IMR-90 (cell line): ENCODE results near the gene NYAP1. TPM values are rescaled to one million over a fixed set of nuclear protein-coding genes. Genes with fewer than 3 reads are reported as not detected.
A peak's percentile ranks its signal among the peaks of the same experiment; 100 is the strongest.

Experiments
- ATAC-seq: fragments of 200-7000 bp; cut with Tn5 transposase; 2 replicates; pipeline ENCODE4 v1.9.1; 2020; ENCODE audit warnings: low read depth, mild to moderate bottlenecking, moderate library complexity
- BruUV-seq: library from RNA; stranded (reverse); fragments of 400-500 nt; replicated peaks from 2 replicates; lab custom pipeline; 2021; lab: Mats Ljungman, UMichigan
- CTCF ChIA-PET: fragments of 300-600 bp; formaldehyde crosslinking; extraction: SDS; loops from one replicate; lab custom pipeline; 2021; ENCODE audit warnings: antibody characterized with exemption; lab: Yijun Ruan, JAX
- POLR2A ChIA-PET: fragments of 300-600 bp; sonication (Branson Sonifier 250); formaldehyde crosslinking; loops from one replicate; lab custom pipeline; 2022; ENCODE audit warnings: antibody characterized with exemption; ENCODE audit not compliant: unreplicated experiment; lab: Charles Lee
- DNase-seq: peaks from one replicate; pipeline ENCODE4 v3.0.0; 2013
- H2AFZ ChIP-seq: replicated peaks from 2 replicates; pipeline ENCODE3; 2013; ENCODE audit warnings: low read length, mild to moderate bottlenecking; ENCODE audit not compliant: poor library complexity
- H2AK5ac ChIP-seq: 2 replicates; pipeline ENCODE4 v1.6.1; 2013; ENCODE audit warnings: low read depth, low read length, inconsistent platforms
- H2AK9ac ChIP-seq: replicated peaks from 2 replicates; pipeline ENCODE3; 2013; ENCODE audit warnings: mild to moderate bottlenecking, low read depth, low read length, moderate library complexity; ENCODE audit not compliant: poor library complexity
- H2BK120ac ChIP-seq: 2 replicates; pipeline ENCODE4 v1.6.1; 2013; ENCODE audit warnings: low read depth, low read length, inconsistent platforms
- H2BK15ac ChIP-seq: 3 replicates; pipeline ENCODE4 v1.6.1; 2013; ENCODE audit warnings: low read depth, low read length, inconsistent platforms
- H2BK20ac ChIP-seq: 2 replicates; pipeline ENCODE4 v1.6.1; 2013; ENCODE audit warnings: low read depth, mild to moderate bottlenecking, inconsistent platforms, low read length, moderate library complexity
- H2BK5ac ChIP-seq: 2 replicates; pipeline ENCODE4 v1.6.1; 2013; ENCODE audit warnings: mild to moderate bottlenecking, low read depth, low read length, inconsistent platforms; ENCODE audit not compliant: poor library complexity, severe bottlenecking
- H3K14ac ChIP-seq: replicated peaks from 2 replicates; pipeline ENCODE4 v1.6.1; 2013; ENCODE audit warnings: low read depth, low read length, inconsistent platforms
- H3K18ac ChIP-seq: 2 replicates; pipeline ENCODE4 v1.6.1; 2013; ENCODE audit warnings: low read depth, low read length, control low read depth
- H3K23ac ChIP-seq: 2 replicates; pipeline ENCODE4 v1.6.1; 2013; ENCODE audit warnings: low read depth, low read length, inconsistent platforms
- H3K27ac ChIP-seq: 2 replicates; pipeline ENCODE4 v1.5.1; 2013; ENCODE audit warnings: mild to moderate bottlenecking, control low read depth, low read length; ENCODE audit not compliant: insufficient read depth
- H3K27me3 ChIP-seq: 2 replicates; pipeline ENCODE4 v1.6.1; 2013; ENCODE audit warnings: low read length; ENCODE audit not compliant: control insufficient read depth, insufficient read depth
- H3K36me3 ChIP-seq: 2 replicates; pipeline ENCODE4 v1.6.1; 2013; ENCODE audit warnings: low read length, mixed read lengths; ENCODE audit not compliant: control insufficient read depth, insufficient read depth
- H3K4ac ChIP-seq: 2 replicates; pipeline ENCODE4 v1.6.1; 2013; ENCODE audit warnings: low read depth, low read length, inconsistent platforms
- H3K4me1 ChIP-seq: 2 replicates; pipeline ENCODE4 v1.6.1; 2013; ENCODE audit warnings: low read length, mixed read lengths; ENCODE audit not compliant: control insufficient read depth, insufficient read depth
- H3K4me2 ChIP-seq: 2 replicates; pipeline ENCODE4 v1.6.1; 2013; ENCODE audit warnings: low read depth, mild to moderate bottlenecking, control low read depth, low read length, moderate library complexity
- H3K4me3 ChIP-seq: 2 replicates; pipeline ENCODE4 v1.5.1; 2013; ENCODE audit warnings: low read depth, mild to moderate bottlenecking, control low read depth, low read length, moderate library complexity; ENCODE audit not compliant: insufficient read depth
- H3K56ac ChIP-seq: 2 replicates; pipeline ENCODE4 v1.6.1; 2013; ENCODE audit warnings: low read length, inconsistent platforms; ENCODE audit not compliant: insufficient read depth; ENCODE audit errors: extremely low read depth
- H3K79me1 ChIP-seq, 2 experiments: 2 replicates each; pipeline ENCODE4 v1.6.1; 2013; ENCODE audit warnings: low read length in 2 of 2, inconsistent platforms in 1 of 2, low read depth in 1 of 2
- H3K9ac ChIP-seq: 2 replicates; pipeline ENCODE4 v1.6.1; 2013; ENCODE audit warnings: low read depth, low read length, control low read depth
- H3K9me1 ChIP-seq: 2 replicates; pipeline ENCODE4 v1.6.1; 2013; ENCODE audit warnings: low read length, inconsistent platforms; ENCODE audit not compliant: insufficient read depth
- H3K9me3 ChIP-seq: 2 replicates; pipeline ENCODE4 v1.6.1; 2013; ENCODE audit warnings: low read length; ENCODE audit not compliant: control insufficient read depth, insufficient read depth
- H4K20me1 ChIP-seq: 2 replicates; pipeline ENCODE4 v1.6.1; 2013; ENCODE audit warnings: low read length, inconsistent platforms; ENCODE audit not compliant: insufficient read depth
- H4K5ac ChIP-seq: 2 replicates; pipeline ENCODE4 v1.6.1; 2013; ENCODE audit warnings: mild to moderate bottlenecking, low read depth, low read length, control low read depth
- H4K8ac ChIP-seq, 2 experiments: 2 replicates each; pipeline ENCODE4 v1.6.1; 2013; ENCODE audit warnings: low read depth in 2 of 2, low read length in 2 of 2, control low read depth in 1 of 2, inconsistent platforms in 1 of 2
- H4K91ac ChIP-seq: 2 replicates; pipeline ENCODE4 v1.6.1; 2013; ENCODE audit warnings: low read depth, low read length, inconsistent platforms; ENCODE audit not compliant: insufficient read depth
- BHLHE40 ChIP-seq: fragments of 150-350 bp; IDR thresholded peaks from 2 replicates; pipeline ENCODE4 v1.6.1; 2016; ENCODE audit warnings: mild to moderate bottlenecking, low read depth, low read length
- CEBPB ChIP-seq: IDR thresholded peaks from 2 replicates; pipeline ENCODE4 v1.6.1; 2012; ENCODE audit warnings: low read depth, low read length, improper control_type of control experiment
- CHD1 ChIP-seq: IDR thresholded peaks from 2 replicates; pipeline ENCODE4 v1.6.1; 2012; ENCODE audit warnings: low read depth, low read length, improper control_type of control experiment
- FOS ChIP-seq: fragments of 150-350 bp; IDR thresholded peaks from 2 replicates; pipeline ENCODE4 v1.6.1; 2016; ENCODE audit warnings: low read depth, low read length
- MAFK ChIP-seq: IDR thresholded peaks from 2 replicates; pipeline ENCODE4 v1.6.1; 2012; ENCODE audit warnings: low read depth, low read length, improper control_type of control experiment
- MXI1 ChIP-seq: IDR thresholded peaks from 2 replicates; pipeline ENCODE4 v1.6.1; 2012; ENCODE audit warnings: low read depth, mild to moderate bottlenecking, low read length, moderate library complexity, borderline replicate concordance
- NFE2L2 ChIP-seq: fragments of 150-350 bp; IDR thresholded peaks from 2 replicates; pipeline ENCODE4 v1.6.1; 2016; ENCODE audit warnings: low read depth, mild to moderate bottlenecking, low read length
- RAD21 ChIP-seq: IDR thresholded peaks from 2 replicates; pipeline ENCODE4 v1.6.1; 2012; ENCODE audit warnings: low read length, improper control_type of control experiment
- RFX5 ChIP-seq: IDR thresholded peaks from 2 replicates; pipeline ENCODE4 v1.8.0; 2012; ENCODE audit warnings: low read depth, mild to moderate bottlenecking, low read length, moderate library complexity
- WGBS, 2 experiments: methylation state at CpG; one replicate each; pipeline versions ENCODE4 v1.1.5 to v1.1.7; 2013; ENCODE audit warnings: missing lambda C conversion rate in 2 of 2; ENCODE audit not compliant: insufficient read length in 1 of 2; ENCODE audit errors: extremely low coverage in 2 of 2; 5-methylcytosine and 5-hydroxymethylcytosine counted together
- dilution Hi-C: fragments of 300-500 bp; cut with HindIII; formaldehyde crosslinking; loops from one replicate; pipeline ENCODE4 v1.14.3; 2018; ENCODE audit warnings: low sequenced_read_pairs; ENCODE audit not compliant: unreplicated experiment
- in situ Hi-C: fragments of 300-500 bp; cut with MboI; formaldehyde crosslinking; loops from 3 replicates; pipeline ENCODE4 v1.14.3; 2019; ENCODE audit warnings: low sequenced_read_pairs, inconsistent platforms, mixed read lengths
- intact Hi-C: fragments of 100-400 bp; cut with micrococcal nuclease; formaldehyde crosslinking; loops from 2 replicates; pipeline ENCODE4 v1.10.0; 2022
- polyA plus RNA-seq, 3 experiments: library from polyadenylated mRNA; depleted of rRNA; stranded (reverse); fragments of >200 nt; gene quantifications; 2 replicates each; pipeline ENCODE4 v1.2.3, GENCODE V29; 2012; ENCODE audit warnings: low replicate concordance in 1 of 3
- total RNA-seq: library from RNA; depleted of rRNA; stranded (reverse); fragments of >200 nt; gene quantifications from 2 replicates; pipeline ENCODE4 v1.2.3, GENCODE V29; 2012
- TF ChIP-seq, protein P1 (sequence below): conservative IDR thresholded peaks from 2 replicates; pipeline ENCODE4 v1.5.1; 2012; ENCODE audit warnings: mild to moderate bottlenecking, low read depth, low read length, improper control_type of control experiment
- TF ChIP-seq, protein P2 (sequence below): fragments of 150-350 bp; IDR thresholded peaks from 2 replicates; pipeline ENCODE4 v1.6.1; 2016; ENCODE audit warnings: low read depth, mild to moderate bottlenecking, low read length, moderate library complexity, borderline replicate concordance
- TF ChIP-seq, protein P3 (sequence below): fragments of 150-350 bp; IDR thresholded peaks from 2 replicates; pipeline ENCODE4 v1.6.1; 2017; ENCODE audit warnings: mild to moderate bottlenecking, antibody characterized with exemption, low read length, low read depth

NYAP1 gene
- total and polyA plus RNA-seq, 2 of the 4 experiments (the other 2 are of a cell fraction): 0.18 to 1.3 TPM

- Histone ChIP-seq H3K14ac (peak overlapping the region; percentile 91), H4K8ac (peak overlapping the region; percentile 5 to 77; a peak in 3 of 4 replicates), H3K9ac (no peak overlapping the region), H2BK15ac (peak overlapping the region; percentile 60; the same call in 1 of the 3 replicates), H4K91ac (peak overlapping the region; percentile 44), H2BK120ac (peak overlapping the region; percentile 51), H3K9me1 (peaks cover 33% of the 10 kb centered on the region), H2AK9ac (peak overlapping the region; percentile 83), H3K4me2 (no peak overlapping the region), H3K18ac (peak overlapping the region; percentile 76), H2AK5ac (peak overlapping the region; percentile 70), H3K4me1 (peaks cover 26% of the 10 kb centered on the region), H3K4ac (peak overlapping the region; percentile 74), H3K36me3 (no peaks in the 10 kb centered on the region), H4K20me1 (no peaks in the 10 kb centered on the region), H2BK20ac (peak overlapping the region; percentile 38), H2AFZ (peak overlapping the region; percentile 83), H3K4me3 (no peak overlapping the region), H2BK5ac (peak overlapping the region; percentile 56), H3K23ac (peak overlapping the region; percentile 29; the same call in 1 of the 2 replicates), H3K56ac (no peak overlapping the region), H4K5ac (peak overlapping the region; percentile 94), H3K79me1 (peaks cover 0 to 10% of the 10 kb centered on the region in 2 experiments; a peak in 2 of 4 replicates), H3K9me3 (no peaks in the 10 kb centered on the region), H3K27me3 (no peaks in the 10 kb centered on the region), H3K27ac (peak overlapping the region; percentile 86)
- TF ChIP-seq RFX5: no peak
- TF ChIP-seq MXI1: no peak
- peak; percentile 83 for TF ChIP-seq CEBPB
- TF ChIP-seq RAD21: no peak
- no peak for TF ChIP-seq BHLHE40
- TF ChIP-seq, protein P1, sequence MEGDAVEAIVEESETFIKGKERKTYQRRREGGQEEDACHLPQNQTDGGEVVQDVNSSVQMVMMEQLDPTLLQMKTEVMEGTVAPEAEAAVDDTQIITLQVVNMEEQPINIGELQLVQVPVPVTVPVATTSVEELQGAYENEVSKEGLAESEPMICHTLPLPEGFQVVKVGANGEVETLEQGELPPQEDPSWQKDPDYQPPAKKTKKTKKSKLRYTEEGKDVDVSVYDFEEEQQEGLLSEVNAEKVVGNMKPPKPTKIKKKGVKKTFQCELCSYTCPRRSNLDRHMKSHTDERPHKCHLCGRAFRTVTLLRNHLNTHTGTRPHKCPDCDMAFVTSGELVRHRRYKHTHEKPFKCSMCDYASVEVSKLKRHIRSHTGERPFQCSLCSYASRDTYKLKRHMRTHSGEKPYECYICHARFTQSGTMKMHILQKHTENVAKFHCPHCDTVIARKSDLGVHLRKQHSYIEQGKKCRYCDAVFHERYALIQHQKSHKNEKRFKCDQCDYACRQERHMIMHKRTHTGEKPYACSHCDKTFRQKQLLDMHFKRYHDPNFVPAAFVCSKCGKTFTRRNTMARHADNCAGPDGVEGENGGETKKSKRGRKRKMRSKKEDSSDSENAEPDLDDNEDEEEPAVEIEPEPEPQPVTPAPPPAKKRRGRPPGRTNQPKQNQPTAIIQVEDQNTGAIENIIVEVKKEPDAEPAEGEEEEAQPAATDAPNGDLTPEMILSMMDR: no peak
- TF ChIP-seq, protein P2, sequence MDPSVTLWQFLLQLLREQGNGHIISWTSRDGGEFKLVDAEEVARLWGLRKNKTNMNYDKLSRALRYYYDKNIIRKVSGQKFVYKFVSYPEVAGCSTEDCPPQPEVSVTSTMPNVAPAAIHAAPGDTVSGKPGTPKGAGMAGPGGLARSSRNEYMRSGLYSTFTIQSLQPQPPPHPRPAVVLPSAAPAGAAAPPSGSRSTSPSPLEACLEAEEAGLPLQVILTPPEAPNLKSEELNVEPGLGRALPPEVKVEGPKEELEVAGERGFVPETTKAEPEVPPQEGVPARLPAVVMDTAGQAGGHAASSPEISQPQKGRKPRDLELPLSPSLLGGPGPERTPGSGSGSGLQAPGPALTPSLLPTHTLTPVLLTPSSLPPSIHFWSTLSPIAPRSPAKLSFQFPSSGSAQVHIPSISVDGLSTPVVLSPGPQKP: no peak
- no peak for TF ChIP-seq NFE2L2
- no peak for TF ChIP-seq MAFK
- TF ChIP-seq CHD1: no peak
- TF ChIP-seq FOS: peak; percentile 17; the same call in 1 of the 2 replicates
- TF ChIP-seq, protein P3, sequence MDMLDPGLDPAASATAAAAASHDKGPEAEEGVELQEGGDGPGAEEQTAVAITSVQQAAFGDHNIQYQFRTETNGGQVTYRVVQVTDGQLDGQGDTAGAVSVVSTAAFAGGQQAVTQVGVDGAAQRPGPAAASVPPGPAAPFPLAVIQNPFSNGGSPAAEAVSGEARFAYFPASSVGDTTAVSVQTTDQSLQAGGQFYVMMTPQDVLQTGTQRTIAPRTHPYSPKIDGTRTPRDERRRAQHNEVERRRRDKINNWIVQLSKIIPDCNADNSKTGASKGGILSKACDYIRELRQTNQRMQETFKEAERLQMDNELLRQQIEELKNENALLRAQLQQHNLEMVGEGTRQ: no peak
- no TSS peak for BruUV-seq
- ATAC-seq (peak; percentile 22), DNase-seq (peak; percentile 65)
- dilution Hi-C loops: no loop called here
- ChIA-PET POLR2A (no interaction called here), CTCF (no interaction called here)
- intact Hi-C loops: no loop called here
- in situ Hi-C loops: loop anchor here (25.0 kb wide), 1 partner anchor 666 kb away; no protein-coding TSS in a partner anchor
- no CpG with 5 or more reads among the region's 2 CpGs for WGBS, 2 experiments
These were observed 37.7 kb upstream of the NYAP1 start for GRCh38 chr7:100446040-100446439.
